Retinal pigment epithelial cell (primary cell): ENCODE data around the gene CYP2R1.

ENCODE experiments used
- DNase-seq: peaks from one replicate; pipeline ENCODE4 v3.0.0-alpha.2; 2010; ENCODE audit warnings: low read depth
- H3K4me3 ChIP-seq: 2 replicates; pipeline ENCODE4 v1.5.1; 2011; ENCODE audit warnings: mild to moderate bottlenecking, low read length, control low read depth, moderate library complexity
- CTCF ChIP-seq: conservative IDR thresholded peaks from 2 replicates; pipeline ENCODE4 v1.5.1; 2011; ENCODE audit warnings: low read depth, low read length, control low read depth, inconsistent platforms

Gene CYP2R1

GRCh38 chr11:14916403-14916802, 24.4 kb upstream of the CYP2R1 start:
- no peak for TF ChIP-seq CTCF
- DNase-seq, result no peak

DNA sequence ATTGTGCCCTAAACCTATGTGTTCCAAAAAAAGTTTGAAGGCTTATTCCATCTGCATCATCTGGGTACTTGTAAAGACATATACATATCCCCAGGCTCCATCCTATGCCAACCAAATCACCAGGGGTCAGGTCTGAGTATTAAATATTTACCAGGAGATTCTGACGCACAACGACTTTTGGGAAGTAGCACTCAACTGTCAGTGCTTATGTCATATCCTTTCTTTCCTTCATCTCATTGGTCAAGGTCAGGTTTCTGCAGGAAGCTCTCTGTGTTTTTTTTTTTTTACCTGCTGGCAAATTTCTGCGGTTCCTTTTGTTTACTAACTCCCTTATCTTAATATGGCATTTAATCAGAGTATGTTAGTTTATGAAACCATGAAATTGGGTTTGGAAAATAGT, 22.5 kb upstream of the CYP2R1 start:
- no peak for TF ChIP-seq CTCF

More at GRCh38 chr11:14916403-14916802, 24.4 kb upstream of the CYP2R1 start:
- H3K4me3 ChIP-seq, result no peak overlapping the region

GRCh38 chr11:14908214-14908880, 16.3 kb upstream of the CYP2R1 start:
- peak; percentile 79 for TF ChIP-seq CTCF

More for the DNA sequence above, 22.5 kb upstream of the CYP2R1 start:
- DNase-seq, result no peak
- no peak overlapping the region for H3K4me3 ChIP-seq

GRCh38 chr11:14907411-14908213, 15.6 kb upstream of the CYP2R1 start:
- DNase-seq, result no peak
- peak; percentile 86 for TF ChIP-seq CTCF
- no peak overlapping the region for H3K4me3 ChIP-seq

More at GRCh38 chr11:14908214-14908880, 16.3 kb upstream of the CYP2R1 start:
- DNase-seq, result no peak
- H3K4me3 ChIP-seq, result no peak overlapping the region

- TF ChIP-seq CTCF, result no peak
- DNase-seq, result no peak
- H3K4me3 ChIP-seq, result no peak overlapping the region
These were observed 15.0 kb upstream of the CYP2R1 start for GRCh38 chr11:14906993-14907392.

- TF ChIP-seq CTCF, result no peak
- H3K4me3 ChIP-seq, result no peak overlapping the region
- no peak for DNase-seq
These were observed 14.5 kb upstream of the CYP2R1 start for GRCh38 chr11:14906578-14906977.
